Kidney tubule cell (primary cell): ENCODE results near the gene LSM14A.

Experiments used
- DNase-seq: peaks from one replicate; pipeline ENCODE4 v3.0.0-alpha.2; 2018; ENCODE audit warnings: low spot score

LSM14A gene

DNA sequence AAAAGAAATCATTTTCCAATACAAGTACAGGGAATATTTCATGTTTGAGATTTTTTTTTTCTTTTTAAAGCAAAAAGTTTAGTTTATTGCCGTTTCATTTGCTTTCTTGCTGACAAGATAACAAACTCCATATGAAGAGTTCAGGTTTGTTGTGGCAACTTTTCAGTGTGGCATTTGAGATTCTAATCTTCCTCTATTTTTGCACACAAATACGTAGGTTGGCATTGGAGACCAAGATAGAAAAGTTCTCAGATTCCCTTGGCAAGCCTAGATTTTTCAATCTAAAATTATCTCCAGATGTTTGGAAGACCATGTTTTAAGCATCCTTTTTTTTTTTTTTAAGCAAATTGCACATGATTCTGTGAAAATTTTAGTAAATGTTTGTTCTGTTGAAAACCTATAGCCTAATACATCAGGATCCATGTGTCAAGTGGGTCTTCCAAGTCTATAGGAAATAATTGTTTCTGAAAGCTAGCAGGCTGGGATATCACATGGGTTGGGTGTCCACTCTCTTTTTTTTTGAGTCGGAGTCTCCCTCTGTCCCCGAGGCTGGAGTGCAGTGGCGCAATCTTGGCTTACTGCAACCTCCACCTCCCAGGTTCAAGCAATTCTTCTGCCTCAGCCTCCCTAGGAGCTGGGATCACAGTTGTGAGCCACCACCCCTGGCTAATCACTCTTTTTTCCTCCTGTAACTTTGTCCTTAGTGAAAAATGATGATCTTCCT lies 84.7 kb downstream of the LSM14A start:
- DNase-seq: no peak

DNA sequence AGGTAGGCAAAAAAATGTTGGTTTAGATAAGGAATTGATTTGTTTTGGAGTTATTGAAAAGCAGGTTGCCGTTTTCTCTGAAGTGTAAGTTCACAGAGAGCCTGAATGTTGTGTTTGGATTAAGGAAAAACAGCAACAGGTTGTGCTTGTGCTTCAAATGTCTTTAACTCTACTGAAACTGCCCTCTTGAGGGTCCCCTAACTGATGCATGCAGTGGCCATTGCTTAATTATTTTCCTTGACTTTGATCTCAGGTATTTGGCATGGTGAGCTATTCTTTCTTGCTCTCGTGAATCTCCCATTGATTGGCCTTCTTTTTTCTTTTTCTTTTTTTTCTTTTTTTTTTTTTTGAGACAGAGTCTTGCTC lies 85.2 kb downstream of the LSM14A start:
- no peak for DNase-seq

DNA sequence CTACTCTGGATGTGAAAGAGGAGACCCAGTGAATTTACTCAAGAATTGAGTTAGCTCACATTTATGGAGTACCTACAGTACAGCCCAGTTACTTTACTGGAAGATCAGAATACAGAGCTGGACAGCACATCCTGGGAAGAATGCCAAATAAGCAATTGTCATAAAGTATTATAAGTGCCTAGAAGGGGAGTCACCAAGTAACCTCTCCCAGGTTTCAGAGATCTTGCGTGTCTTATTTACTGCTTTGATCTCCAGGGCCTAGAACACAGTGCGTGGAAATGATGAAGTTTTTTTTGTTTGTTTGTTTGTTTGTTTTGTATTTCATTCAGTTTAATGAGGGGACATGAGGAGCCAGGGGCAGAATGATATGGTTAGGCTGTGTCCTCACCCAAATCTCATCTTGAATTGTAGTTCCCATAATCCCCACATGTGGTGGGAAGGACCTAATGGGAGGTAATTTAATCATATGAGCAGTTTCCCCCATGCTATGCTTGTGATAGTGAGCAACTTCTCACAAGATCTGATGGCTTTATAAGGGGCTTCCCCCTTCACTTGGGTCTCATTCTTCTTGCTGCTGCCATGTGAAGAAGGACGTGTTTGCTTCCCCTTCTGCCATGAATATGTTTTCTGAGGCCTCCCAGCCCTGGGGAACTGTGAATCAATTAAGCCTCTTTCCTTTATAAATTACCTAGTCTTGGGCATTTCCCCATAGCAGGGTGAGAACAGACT lies 87.2 kb downstream of the LSM14A start:
- peak; percentile 32 for DNase-seq

DNA sequence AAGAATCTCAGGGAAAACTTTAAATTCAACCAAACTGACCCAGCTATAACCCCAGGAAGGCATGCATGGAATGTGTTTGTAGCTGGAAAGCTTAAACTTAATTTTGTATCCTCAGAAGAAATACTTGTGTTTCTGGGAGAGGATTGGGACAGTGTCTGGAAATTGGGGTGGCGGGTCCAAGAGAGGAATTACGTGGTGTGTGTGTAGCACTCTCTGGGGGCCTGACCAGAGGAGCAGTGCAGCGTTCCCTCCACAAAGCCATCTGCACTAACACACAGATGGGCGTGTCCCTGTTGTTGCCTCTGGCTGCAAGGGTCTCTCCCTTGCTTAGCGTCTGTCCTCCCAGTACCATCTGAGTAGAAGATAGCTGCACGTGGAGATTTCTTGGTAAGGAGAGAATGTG lies 88.5 kb downstream of the LSM14A start:
- no peak for DNase-seq

DNA sequence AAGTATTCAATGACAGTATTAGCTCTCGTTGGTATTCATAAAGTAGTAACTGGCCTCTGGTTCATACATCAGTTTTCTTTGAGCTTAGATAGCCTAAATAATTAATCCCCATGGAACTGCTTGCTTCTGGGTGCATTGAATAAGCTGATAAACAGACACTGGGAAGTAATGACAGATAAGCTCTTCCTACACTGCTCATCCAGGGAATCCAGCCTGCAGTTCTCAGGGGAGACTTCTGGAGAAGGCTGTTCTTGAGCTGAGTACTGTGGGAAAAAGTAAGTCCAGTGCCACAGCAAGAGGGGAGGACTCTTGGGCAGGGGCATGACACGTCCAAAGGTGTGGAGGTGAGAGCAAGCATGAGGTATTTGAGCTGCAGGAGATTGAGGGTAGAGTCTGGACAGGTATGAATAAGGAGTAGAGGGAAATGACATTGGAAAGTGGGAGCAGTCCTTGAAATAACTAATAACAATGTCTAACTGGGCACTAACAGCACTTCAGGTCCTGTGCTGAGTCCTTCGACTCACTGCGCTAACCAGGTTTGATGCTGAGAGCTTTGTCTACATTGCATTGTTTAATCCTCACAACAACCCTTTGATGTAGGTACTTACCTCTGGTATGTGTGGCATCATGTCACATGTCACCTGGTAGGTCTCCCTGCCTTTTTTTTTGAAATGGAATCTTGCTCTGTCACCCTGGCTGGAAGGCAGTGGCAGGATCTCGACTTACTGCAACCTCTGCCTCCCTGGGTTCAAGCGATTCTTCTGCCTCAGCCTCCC lies 89.2 kb downstream of the LSM14A start:
- DNase-seq: peak; percentile 25

- DNase-seq: peak; percentile 59
These were observed 91.5 kb downstream of the LSM14A start for GRCh38 chr19:34263745-34264237.

DNA sequence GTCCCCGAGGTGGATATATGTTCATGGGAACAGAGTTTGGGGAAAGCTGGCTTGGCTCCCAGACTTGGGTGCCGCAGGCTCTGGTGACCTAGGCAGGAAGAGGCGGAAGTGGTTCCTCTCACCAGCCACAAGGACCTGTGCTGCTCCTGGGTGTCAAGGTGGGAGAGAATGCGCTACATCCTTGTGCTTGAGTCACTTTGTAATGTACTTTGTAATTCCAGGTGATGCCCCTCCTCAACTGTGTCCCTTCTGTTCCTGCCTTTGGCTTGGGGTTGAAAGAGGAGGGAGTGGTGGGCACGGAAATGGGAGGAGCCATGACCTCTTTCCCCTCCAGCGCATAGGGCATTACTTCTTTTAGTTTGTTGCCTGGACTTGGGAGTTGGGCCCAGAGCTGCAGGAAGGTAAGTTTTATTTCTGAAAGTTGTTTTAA lies 92.9 kb downstream of the LSM14A start:
- peak; percentile 79 for DNase-seq

DNA sequence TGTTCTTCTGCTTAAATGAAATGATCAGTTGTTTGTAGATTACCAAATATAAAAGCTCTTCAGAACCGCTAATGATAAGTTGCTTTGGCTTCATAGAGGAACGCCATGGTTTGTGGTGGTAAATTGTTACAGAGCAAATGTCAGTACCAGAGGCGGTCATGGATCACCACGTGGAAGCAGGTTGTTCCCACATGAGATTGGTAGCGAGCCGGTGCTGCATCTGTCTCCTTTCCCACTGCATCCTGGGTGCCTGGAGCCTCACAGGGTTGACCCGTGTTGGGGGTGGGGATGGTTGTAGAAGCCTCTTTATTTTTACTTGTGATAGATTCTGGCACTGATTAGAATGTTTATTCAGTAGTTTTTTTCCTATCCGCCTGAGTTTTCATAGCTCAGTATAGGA lies 96.8 kb downstream of the LSM14A start:
- no peak for DNase-seq

GRCh38 chr19:34269489-34269888 lies 97.2 kb downstream of the LSM14A start:
- DNase-seq: no peak

- DNase-seq: peak; percentile 93
These were observed 97.8 kb downstream of the LSM14A start for GRCh38 chr19:34269968-34270621.

DNA sequence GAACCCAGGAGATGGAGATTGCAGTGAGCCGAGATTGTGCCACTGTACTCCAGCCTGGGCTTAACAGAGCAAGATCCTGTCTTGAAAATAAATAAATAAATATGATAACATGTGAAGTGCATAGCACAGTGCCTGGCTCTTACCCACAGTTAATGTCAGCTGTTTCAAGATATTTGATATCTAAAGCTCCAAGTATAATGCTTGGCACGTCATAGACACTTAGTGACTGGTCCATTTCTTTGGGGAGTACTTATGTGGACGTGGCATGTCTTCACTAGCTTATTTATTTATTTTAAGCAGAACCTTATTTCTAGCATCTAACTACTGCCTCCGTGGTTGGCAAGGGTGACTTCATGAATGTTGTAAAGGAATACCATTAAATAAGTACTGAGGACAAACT lies 100.8 kb downstream of the LSM14A start:
- no peak for DNase-seq

DNA sequence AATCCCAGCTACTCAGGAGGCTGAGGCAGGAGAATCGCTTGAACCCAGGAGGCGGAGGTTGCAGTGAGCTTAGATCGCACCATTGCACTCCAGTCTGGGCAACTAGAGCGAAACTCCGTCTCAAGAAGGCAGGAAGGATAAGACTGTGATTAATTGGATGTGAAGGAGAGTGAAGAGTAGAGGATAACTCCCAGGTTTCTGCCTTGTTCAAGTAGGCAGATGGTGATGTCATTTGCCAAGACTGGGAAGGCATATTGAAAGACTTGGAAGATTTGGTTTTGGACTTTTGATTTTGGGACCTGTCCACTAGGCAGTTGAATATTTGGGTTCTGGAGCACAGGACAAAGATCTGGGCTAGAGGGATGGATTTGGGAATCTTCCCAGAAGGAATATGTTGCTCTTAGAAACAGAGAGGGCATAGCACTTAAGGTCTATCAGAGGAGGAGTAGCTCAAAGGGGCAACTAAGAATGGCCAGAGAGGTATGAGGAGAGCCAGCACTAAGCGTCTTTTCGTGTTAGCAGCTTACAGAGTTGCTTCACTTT lies 102.1 kb downstream of the LSM14A start:
- DNase-seq: no peak

- DNase-seq: peak; percentile 15
These were observed 102.7 kb downstream of the LSM14A start for GRCh38 chr19:34274827-34275625.

- no peak for DNase-seq
These were observed 103.4 kb downstream of the LSM14A start for GRCh38 chr19:34275705-34276104.

- no peak for DNase-seq
These were observed 104.3 kb downstream of the LSM14A start for GRCh38 chr19:34276614-34277013.

- DNase-seq: no peak
These were observed 104.9 kb downstream of the LSM14A start for GRCh38 chr19:34277244-34277643.

DNA sequence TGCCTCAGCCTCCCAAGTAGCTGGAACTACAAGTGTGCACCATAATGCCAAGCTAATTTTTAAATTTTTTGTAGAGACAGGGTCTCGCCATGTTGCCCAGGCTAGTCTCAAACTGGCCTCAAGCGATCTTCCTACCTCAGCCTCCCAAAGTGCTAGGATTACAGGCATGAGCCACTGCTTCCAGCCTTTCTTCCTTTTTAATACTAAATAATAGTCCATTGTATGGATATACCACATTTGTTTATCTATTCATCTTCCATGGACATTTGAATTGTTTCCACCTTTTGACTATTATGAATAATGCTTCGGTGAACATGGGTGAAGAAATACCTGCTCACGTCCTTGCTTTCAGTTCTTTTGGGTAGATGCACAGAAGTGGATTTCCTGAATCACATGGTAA lies 106.5 kb downstream of the LSM14A start:
- no peak for DNase-seq
